ENCODE measurements around the gene LOXL1.

Gene LOXL1

DNA sequence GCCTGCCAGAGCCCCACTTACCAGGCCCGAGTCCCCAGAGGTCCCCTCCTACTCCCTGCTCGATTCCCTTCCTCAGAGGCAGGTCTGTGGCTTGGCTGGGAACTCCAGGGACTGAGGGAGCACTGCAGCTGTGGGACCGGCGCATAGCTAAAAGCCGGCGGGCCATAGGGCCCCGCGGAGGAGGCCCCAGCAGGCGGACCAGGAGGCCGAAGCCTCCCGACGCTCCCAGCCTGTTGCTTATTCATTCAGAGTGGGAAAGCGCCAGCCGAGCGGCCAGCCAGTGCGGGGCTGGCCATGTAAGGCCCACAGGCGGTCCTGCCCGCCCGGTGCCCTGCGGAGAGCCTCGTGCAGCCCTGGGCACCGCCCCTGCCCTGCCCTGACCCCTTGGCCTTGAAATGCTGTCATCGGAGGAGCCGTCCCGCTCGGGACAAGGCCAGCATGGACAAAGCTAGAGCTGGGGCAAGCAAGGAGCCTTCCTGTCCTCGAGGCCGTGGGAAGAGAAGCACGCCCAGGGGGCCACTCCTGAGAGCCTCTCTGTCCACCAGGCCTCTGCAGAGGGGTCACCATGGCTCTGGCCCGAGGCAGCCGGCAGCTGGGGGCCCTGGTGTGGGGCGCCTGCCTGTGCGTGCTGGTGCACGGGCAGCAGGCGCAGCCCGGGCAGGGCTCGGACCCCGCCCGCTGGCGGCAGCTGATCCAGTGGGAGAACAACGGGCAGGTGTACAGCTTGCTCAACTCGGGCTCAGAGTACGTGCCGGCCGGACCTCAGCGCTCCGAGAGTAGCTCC lies at the start of gene LOXL1:
LOXL1 (plus strand) TSS at position 244 of the 784 bp plus-strand sequence; CDS start at position 566, 322 bp downstream.
- DNase-seq (ENCODE audit: low read depth in 2 of 2), result no peak

DNA sequence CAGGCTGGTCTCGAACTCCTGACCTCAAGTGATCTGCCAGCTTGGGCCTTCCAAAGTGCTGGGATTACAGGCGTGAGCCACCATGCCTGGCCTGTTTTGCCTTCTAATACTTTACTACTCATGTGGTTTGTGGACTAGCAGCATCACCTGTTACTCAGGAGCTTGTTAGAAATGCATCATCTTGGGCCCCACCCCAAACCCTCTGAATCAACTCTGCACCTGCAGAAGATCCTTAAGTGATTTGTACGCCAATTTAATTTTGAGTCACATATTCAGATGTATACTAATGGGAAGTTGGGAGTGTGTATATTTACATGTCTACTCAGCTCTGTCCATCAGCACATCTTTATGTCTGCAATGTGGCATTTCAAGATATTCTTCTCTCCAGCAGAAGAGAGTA lies 46.8 kb upstream of the LOXL1 start:
- DNase-seq (ENCODE audit: low read depth in 2 of 2), result no peak

GRCh38 chr15:73881579-73882320 lies 44.5 kb upstream of the LOXL1 start:
- no peak for DNase-seq (ENCODE audit: low read depth in 2 of 2)

- no peak for DNase-seq (ENCODE audit: low read depth in 2 of 2)
Measured at GRCh38 chr15:73882761-73883419, 43.4 kb upstream of the LOXL1 start.

GRCh38 chr15:73884159-73884558 lies 42.1 kb upstream of the LOXL1 start:
- no peak for DNase-seq (ENCODE audit: low read depth in 2 of 2)

DNA sequence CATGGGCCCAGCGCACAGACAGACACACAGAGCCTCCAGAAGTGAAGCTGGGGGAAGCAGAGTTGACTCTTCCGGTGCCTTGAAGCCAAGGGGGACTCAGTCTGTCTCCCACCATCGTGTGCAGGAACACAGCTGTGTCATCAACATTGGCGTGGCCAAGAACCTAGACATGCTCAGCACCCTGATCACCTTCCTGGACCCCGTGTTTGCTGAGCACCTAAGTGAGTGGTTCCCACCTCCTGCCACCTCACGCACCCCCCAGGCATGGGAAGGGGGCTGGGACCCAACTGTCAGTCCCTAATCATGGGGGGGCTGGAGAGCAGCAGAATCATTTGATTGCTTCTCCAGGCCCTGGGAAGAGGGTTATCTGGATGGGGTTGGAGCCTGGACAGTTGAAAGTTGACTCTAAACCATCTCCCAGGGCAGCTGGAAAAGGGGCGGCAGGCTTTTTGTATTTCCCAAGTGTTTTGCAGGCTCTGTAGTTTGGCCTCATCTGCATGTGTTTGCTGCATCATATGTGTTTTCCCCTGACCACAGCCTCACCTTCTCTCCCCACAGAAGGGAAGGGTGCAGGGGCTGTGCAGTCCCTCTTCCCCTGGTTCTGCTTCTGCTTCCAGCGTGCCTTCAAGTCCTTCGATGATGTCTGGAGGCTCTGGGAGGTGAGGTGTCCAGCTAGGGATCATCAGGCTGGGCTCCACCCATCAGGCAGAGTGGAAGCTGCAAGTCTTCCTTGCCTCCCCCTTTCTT lies 40.1 kb upstream of the LOXL1 start:
- DNase-seq (ENCODE audit: low read depth in 2 of 2), result no peak

GRCh38 chr15:73886717-73887345 lies 39.4 kb upstream of the LOXL1 start:
- no peak for DNase-seq (ENCODE audit: low read depth in 2 of 2)

GRCh38 chr15:73887481-73887880 lies 38.8 kb upstream of the LOXL1 start:
- no peak for DNase-seq (ENCODE audit: low read depth in 2 of 2)

DNA sequence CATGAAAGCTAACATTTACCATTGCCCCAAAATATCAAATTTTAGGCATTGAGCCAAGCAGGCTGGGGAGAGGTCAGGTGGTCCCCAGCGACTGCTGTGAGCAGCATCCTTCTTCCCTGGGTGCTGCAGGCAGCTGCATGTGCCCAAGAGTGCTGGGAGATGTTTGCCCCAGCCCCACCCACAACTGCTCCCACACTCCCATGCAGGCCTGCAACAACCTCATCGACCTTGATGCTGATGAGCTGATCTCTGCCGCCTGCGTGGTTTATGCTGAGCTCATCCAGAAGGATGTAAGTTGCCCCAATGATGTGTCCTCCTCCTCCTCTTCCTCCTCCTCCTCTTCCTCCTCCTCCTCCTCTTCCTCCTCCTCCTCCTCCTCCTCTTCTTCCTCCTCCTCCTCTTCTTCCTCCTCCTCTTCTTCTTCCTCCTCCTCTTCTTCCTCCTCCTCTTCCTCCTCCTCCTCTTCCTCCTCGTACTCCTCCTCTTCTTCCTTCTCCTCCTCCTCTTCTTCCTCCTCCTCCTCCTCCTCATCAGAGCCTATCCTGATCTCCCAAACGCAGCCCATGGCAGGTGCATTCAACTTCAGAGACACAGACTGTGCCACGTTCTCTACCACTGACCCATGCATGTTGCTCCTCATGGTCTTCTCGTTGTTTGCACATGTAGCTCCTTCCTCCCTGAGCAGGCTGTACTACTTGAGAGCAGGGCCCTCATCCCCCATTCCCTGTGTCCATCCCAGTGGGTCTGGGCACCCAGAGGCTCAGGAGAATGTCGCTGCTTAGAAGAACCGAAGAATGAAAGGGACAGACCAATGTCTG lies 37.8 kb upstream of the LOXL1 start:
- DNase-seq (ENCODE audit: low read depth in 2 of 2), result no peak

GRCh38 chr15:73889053-73889761 lies 37.1 kb upstream of the LOXL1 start:
- no peak for DNase-seq (ENCODE audit: low read depth in 2 of 2)

GRCh38 chr15:73889762-73890124 lies 36.5 kb upstream of the LOXL1 start:
- no peak for DNase-seq (ENCODE audit: low read depth in 2 of 2)

- DNase-seq (ENCODE audit: low read depth in 2 of 2), result no peak
Measured at GRCh38 chr15:73891328-73892315, 34.6 kb upstream of the LOXL1 start.

GRCh38 chr15:73892446-73893226 lies 33.6 kb upstream of the LOXL1 start:
- no peak for DNase-seq (ENCODE audit: low read depth in 2 of 2)

GRCh38 chr15:73894133-73894814 lies 32.0 kb upstream of the LOXL1 start:
- no peak for DNase-seq (ENCODE audit: low read depth in 2 of 2)

DNA sequence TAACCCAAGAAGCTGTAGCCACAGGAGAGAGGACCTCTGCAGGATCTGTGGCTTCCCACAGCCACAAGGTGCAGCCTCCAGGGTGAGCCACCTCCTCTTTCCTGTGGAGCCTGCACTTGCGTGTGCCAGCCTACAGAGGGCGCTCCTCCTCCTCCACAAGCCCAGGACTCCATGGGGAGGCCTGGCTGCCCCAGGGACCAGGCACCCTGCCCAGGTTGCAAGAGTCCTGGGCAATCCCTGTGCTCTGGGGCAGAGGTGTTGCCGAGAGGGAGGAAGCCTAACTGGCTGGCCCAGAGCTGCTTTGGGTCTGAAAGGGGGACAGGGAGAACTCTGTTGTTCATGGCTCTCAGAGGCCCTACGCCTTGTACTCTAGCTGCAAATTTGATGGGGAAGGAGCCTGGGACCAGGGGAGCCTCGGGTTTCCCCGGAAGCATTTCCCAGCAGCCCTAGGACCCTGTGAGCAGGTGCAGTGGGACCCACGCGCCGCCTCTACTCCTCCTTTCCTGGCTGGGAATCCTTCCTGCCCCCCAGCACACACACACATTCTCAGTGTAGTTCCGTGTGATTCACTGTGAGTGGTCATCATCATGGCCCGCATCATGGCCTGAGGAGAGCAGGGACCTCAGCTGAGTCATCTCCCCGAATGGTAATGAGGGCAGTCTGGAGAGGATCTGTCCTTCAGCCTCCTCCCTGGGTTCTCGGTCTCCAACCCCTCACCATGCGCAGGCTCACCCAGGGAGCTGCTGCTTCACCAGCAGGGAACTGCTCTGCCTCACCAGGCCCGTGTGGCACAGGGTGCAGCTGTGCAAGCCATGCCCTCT lies 28.6 kb upstream of the LOXL1 start:
- peak; percentile 22 to 43 for DNase-seq (ENCODE audit: low read depth in 2 of 2)
